ENCODE results near the gene PLXNA2.

DNA sequence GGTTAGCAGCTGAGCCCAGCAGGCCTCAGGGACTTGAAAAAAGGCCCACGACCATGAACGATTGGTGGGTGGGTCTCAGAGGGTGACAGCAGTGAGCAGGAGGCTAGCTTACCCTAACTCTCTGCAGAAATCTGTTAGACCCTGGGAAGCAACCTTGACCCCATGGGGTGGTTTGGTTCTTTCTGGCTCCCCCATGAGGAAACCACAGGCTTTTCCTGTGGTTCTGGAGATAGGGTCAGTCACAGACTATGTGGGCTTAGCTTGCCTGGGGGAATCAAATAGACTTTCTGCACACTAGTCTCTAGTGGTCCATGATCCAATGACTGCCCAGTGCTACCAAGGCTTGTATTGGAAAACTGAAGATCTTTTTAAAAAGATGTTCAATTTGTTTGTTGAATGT, 118.1 kb downstream of the PLXNA2 start:
- TF ChIP-seq CHD2 (IDR thresholded peaks at IDR 0.05; ENCODE audit: low read length, partially characterized antibody): no peak
- TF ChIP-seq, protein P1, sequence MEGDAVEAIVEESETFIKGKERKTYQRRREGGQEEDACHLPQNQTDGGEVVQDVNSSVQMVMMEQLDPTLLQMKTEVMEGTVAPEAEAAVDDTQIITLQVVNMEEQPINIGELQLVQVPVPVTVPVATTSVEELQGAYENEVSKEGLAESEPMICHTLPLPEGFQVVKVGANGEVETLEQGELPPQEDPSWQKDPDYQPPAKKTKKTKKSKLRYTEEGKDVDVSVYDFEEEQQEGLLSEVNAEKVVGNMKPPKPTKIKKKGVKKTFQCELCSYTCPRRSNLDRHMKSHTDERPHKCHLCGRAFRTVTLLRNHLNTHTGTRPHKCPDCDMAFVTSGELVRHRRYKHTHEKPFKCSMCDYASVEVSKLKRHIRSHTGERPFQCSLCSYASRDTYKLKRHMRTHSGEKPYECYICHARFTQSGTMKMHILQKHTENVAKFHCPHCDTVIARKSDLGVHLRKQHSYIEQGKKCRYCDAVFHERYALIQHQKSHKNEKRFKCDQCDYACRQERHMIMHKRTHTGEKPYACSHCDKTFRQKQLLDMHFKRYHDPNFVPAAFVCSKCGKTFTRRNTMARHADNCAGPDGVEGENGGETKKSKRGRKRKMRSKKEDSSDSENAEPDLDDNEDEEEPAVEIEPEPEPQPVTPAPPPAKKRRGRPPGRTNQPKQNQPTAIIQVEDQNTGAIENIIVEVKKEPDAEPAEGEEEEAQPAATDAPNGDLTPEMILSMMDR (IDR thresholded peaks at IDR 0.05): no peak
- no peak for TF ChIP-seq SIN3A (IDR thresholded peaks at IDR 0.05; ENCODE audit: borderline replicate concordance, low read depth, low read length)
- no peak for TF ChIP-seq EP300 (IDR thresholded peaks at IDR 0.05; ENCODE audit: borderline replicate concordance in 1 of 2, low read depth in 1 of 2, low read length in 1 of 2)
- TF ChIP-seq POLR2AphosphoS5 (IDR thresholded peaks at IDR 0.05; ENCODE audit: low read depth, low read length): no peak
- no peak for TF ChIP-seq MXI1 (IDR thresholded peaks at IDR 0.05; ENCODE audit: low read depth, low read length)
- no peak for TF ChIP-seq TAF1 (IDR thresholded peaks at IDR 0.05; ENCODE audit: borderline replicate concordance, low read depth, low read length)
- TF ChIP-seq, protein P2, sequence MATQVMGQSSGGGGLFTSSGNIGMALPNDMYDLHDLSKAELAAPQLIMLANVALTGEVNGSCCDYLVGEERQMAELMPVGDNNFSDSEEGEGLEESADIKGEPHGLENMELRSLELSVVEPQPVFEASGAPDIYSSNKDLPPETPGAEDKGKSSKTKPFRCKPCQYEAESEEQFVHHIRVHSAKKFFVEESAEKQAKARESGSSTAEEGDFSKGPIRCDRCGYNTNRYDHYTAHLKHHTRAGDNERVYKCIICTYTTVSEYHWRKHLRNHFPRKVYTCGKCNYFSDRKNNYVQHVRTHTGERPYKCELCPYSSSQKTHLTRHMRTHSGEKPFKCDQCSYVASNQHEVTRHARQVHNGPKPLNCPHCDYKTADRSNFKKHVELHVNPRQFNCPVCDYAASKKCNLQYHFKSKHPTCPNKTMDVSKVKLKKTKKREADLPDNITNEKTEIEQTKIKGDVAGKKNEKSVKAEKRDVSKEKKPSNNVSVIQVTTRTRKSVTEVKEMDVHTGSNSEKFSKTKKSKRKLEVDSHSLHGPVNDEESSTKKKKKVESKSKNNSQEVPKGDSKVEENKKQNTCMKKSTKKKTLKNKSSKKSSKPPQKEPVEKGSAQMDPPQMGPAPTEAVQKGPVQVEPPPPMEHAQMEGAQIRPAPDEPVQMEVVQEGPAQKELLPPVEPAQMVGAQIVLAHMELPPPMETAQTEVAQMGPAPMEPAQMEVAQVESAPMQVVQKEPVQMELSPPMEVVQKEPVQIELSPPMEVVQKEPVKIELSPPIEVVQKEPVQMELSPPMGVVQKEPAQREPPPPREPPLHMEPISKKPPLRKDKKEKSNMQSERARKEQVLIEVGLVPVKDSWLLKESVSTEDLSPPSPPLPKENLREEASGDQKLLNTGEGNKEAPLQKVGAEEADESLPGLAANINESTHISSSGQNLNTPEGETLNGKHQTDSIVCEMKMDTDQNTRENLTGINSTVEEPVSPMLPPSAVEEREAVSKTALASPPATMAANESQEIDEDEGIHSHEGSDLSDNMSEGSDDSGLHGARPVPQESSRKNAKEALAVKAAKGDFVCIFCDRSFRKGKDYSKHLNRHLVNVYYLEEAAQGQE (IDR thresholded peaks at IDR 0.05; ENCODE audit: low read depth, low read length): no peak
- no peak for TF ChIP-seq EZH2phosphoT487 (IDR thresholded peaks at IDR 0.05; ENCODE audit: borderline replicate concordance, low read depth)
- TF ChIP-seq, protein P3, sequence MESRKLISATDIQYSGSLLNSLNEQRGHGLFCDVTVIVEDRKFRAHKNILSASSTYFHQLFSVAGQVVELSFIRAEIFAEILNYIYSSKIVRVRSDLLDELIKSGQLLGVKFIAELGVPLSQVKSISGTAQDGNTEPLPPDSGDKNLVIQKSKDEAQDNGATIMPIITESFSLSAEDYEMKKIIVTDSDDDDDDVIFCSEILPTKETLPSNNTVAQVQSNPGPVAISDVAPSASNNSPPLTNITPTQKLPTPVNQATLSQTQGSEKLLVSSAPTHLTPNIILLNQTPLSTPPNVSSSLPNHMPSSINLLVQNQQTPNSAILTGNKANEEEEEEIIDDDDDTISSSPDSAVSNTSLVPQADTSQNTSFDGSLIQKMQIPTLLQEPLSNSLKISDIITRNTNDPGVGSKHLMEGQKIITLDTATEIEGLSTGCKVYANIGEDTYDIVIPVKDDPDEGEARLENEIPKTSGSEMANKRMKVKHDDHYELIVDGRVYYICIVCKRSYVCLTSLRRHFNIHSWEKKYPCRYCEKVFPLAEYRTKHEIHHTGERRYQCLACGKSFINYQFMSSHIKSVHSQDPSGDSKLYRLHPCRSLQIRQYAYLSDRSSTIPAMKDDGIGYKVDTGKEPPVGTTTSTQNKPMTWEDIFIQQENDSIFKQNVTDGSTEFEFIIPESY (IDR thresholded peaks at IDR 0.05; ENCODE audit: borderline replicate concordance, low read depth): no peak
- no peak for TF ChIP-seq RFX5 (IDR thresholded peaks at IDR 0.05; ENCODE audit: low read length)
- TF ChIP-seq, protein P4, sequence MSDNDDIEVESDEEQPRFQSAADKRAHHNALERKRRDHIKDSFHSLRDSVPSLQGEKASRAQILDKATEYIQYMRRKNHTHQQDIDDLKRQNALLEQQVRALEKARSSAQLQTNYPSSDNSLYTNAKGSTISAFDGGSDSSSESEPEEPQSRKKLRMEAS (IDR thresholded peaks at IDR 0.05; ENCODE audit: low read depth): no peak
- no peak for TF ChIP-seq FOXM1 (IDR thresholded peaks at IDR 0.05; ENCODE audit: low read depth)

Data from SK-N-SH (cell line).